Fibroblast of lung (primary cell): ENCODE measurements around the gene POLQ.

ENCODE experiments used
- CTCF ChIP-seq, 2 donors: IDR thresholded peaks in 1 of 2; conservative IDR thresholded peaks in 1 of 2; 1 replicate in 1 of 2; 2 replicates in 1 of 2; pipeline ENCODE4 v1.5.1; 2011 to 2012; ENCODE audit warnings: low read length in 2 of 2, control low read depth in 1 of 2, inconsistent platforms in 1 of 2, low read depth in 1 of 2, mild to moderate bottlenecking in 1 of 2
- EZH2 ChIP-seq: IDR thresholded peaks from 2 replicates; pipeline ENCODE4 v1.5.1; 2012; ENCODE audit warnings: low read length, control low read depth, mild to moderate bottlenecking; ENCODE audit errors: missing control alignments

GRCh38 chr3:121462565-121462964 is 83.2 kb downstream of the POLQ start:
- TF ChIP-seq CTCF (conservative IDR thresholded peaks at IDR 0.05 in 1 of 2, IDR thresholded peaks at IDR 0.05 in 1 of 2; ENCODE audit: low read depth in 1 of 2, low read length in 2 of 2): no peak
- no peak for TF ChIP-seq EZH2
